Activated CD8-positive, alpha-beta memory T cell treated with anti-CD3 and anti-CD28 coated beads, Interleukin-2, amount 10 ng/mL, durations not matched to agents 7 days and 5 days (primary cell): ENCODE data around the gene CCL27. TPM values are rescaled to one million over a fixed set of nuclear protein-coding genes. Genes with fewer than 3 reads are reported as not detected.

Source experiments
- ATAC-seq: fragments of 150-1000 bp; cut with Tn5 transposase; one replicate; pipeline ENCODE4 v1.10.0; 2021; ENCODE audit warnings: moderate library complexity
- CTCF ChIA-PET: fragments of 350-600 bp; sonication (Branson Sonifier 250); formaldehyde crosslinking; loops from one replicate; lab custom pipeline; 2021; ENCODE audit warnings: antibody characterized with exemption; lab: Charles Lee
- DNase-seq: peaks from one replicate; pipeline ENCODE4 v3.0.0-alpha.2; 2020
- H3K27ac Mint-ChIP-seq: one replicate; pipeline ENCODE4 v1.8.0; 2021; ENCODE audit warnings: mild to moderate bottlenecking, mixed read lengths
- H3K27me3 Mint-ChIP-seq: one replicate; pipeline ENCODE4 v1.8.0; 2021; ENCODE audit warnings: mixed read lengths
- H3K36me3 Mint-ChIP-seq: one replicate; pipeline ENCODE4 v1.8.0; 2021; ENCODE audit warnings: mild to moderate bottlenecking, mixed read lengths
- H3K4me1 Mint-ChIP-seq: one replicate; pipeline ENCODE4 v1.8.0; 2021; ENCODE audit warnings: mixed read lengths
- H3K4me3 Mint-ChIP-seq: one replicate; pipeline ENCODE4 v1.8.0; 2021; ENCODE audit warnings: mild to moderate bottlenecking, moderate library complexity, mixed read lengths
- H3K9me3 Mint-ChIP-seq: one replicate; pipeline ENCODE4 v1.8.0; 2022; ENCODE audit warnings: low read depth, mixed read lengths
- total RNA-seq, 2 experiments: library from RNA; stranded (reverse); gene quantifications; one replicate each; pipeline ENCODE4 v1.2.3, GENCODE V29; 2021

The CCL27 gene
- total RNA-seq, result not detected

- Mint-ChIP-seq H3K27me3 (no peaks in the 10 kb centered on the region), H3K4me1 (peaks cover 28% of the 10 kb centered on the region), H3K9me3 (no peaks in the 10 kb centered on the region), H3K27ac (peak within 1 kb of the TSS; percentile 70), H3K36me3 (peaks cover 3% of the 10 kb centered on the region), H3K4me3 (no peak within 1 kb of the TSS)
- DNase-seq, result no peak
- CTCF ChIA-PET, result interaction anchor here (0.6 to 10.8 kb wide), 5 partner anchors 12 to 43 kb away, joined by 3 to 124 read pairs (median 52); partner anchors contain the start of genes DCTN3, GALT, IL11RA and SIGMAR1
- no peak for ATAC-seq
These were observed at the start of gene CCL27 for GRCh38 chr9:34662526-34663302. CCL27 (minus strand) TSS chr9:34662657; CDS start chr9:34662633, 24 bp downstream.

GRCh38 chr9:34712140-34712539, 49.7 kb upstream of the CCL27 start:
- Mint-ChIP-seq H3K36me3 (no peaks in the 10 kb centered on the region), H3K4me3 (no peak overlapping the region), H3K27ac (no peak overlapping the region), H3K27me3 (peaks cover 24% of the 10 kb centered on the region), H3K4me1 (no peaks in the 10 kb centered on the region), H3K9me3 (no peaks in the 10 kb centered on the region)
- DNase-seq (no peak), ATAC-seq (no peak)
- CTCF ChIA-PET, result interaction anchor here (2.9 kb wide), 1 partner anchor 10 kb away, joined by 16 read pairs; no protein-coding TSS in a partner anchor

- ATAC-seq, result no peak
- H3K27ac Mint-ChIP-seq, result no peak within 1 kb of the TSS
- CTCF ChIA-PET, result interaction anchor here (2.9 kb wide), 1 partner anchor 8 kb away, joined by 16 read pairs; no protein-coding TSS in a partner anchor
These were observed 47.6 kb upstream of the CCL27 start, which contains the start of gene CCL21 for GRCh38 chr9:34710023-34710422. CCL21 (minus strand) TSS chr9:34710136; CDS start chr9:34710066, 70 bp downstream.

GRCh38 chr9:34709196-34709978, 46.9 kb upstream of the CCL27 start:
- DNase-seq (no peak), ATAC-seq (no peak)
- H3K9me3 Mint-ChIP-seq, result no peaks in the 10 kb centered on the region
- H3K36me3 Mint-ChIP-seq, result no peaks in the 10 kb centered on the region
- H3K4me1 Mint-ChIP-seq, result no peaks in the 10 kb centered on the region
- H3K27me3 Mint-ChIP-seq, result peaks cover 31% of the 10 kb centered on the region
- no peak overlapping the region for H3K4me3 Mint-ChIP-seq
- H3K27ac Mint-ChIP-seq, result no peak overlapping the region
- CTCF ChIA-PET, result no interaction called here

More at GRCh38 chr9:34710023-34710422, 47.6 kb upstream of the CCL27 start, which contains the start of gene CCL21:
- no peak within 1 kb of the TSS for H3K4me3 Mint-ChIP-seq
- no peaks in the 10 kb centered on the region for H3K9me3 Mint-ChIP-seq
- no peaks in the 10 kb centered on the region for H3K36me3 Mint-ChIP-seq
- H3K4me1 Mint-ChIP-seq, result no peaks in the 10 kb centered on the region
- peaks cover 32% of the 10 kb centered on the region for H3K27me3 Mint-ChIP-seq
- DNase-seq, result no peak

- ATAC-seq, result no peak
- H3K9me3 Mint-ChIP-seq, result no peaks in the 10 kb centered on the region
- CTCF ChIA-PET, result no interaction called here
These were observed 44.7 kb upstream of the CCL27 start for GRCh38 chr9:34707130-34707529.

GRCh38 chr9:34701769-34702736, 39.6 kb upstream of the CCL27 start:
- CTCF ChIA-PET, result interaction anchor here (0.5 to 4.5 kb wide), 35 partner anchors 8 to 852 kb away, joined by 3 to 60 read pairs (median 4); partner anchors contain the start of genes CCL19, CCL27, DCTN3 and GALT
- Mint-ChIP-seq H3K27me3 (peaks cover 40% of the 10 kb centered on the region), H3K4me1 (peaks cover 8% of the 10 kb centered on the region), H3K4me3 (peak overlapping the region; percentile 69), H3K36me3 (no peaks in the 10 kb centered on the region), H3K9me3 (no peaks in the 10 kb centered on the region), H3K27ac (peak overlapping the region; percentile 17)
- ATAC-seq, result peak; percentile 79
- peak; percentile 84 for DNase-seq

More at GRCh38 chr9:34707130-34707529, 44.7 kb upstream of the CCL27 start:
- DNase-seq, result no peak
- Mint-ChIP-seq H3K4me3 (no peak overlapping the region), H3K36me3 (no peaks in the 10 kb centered on the region), H3K4me1 (peaks cover under 1% of the 10 kb centered on the region), H3K27ac (no peak overlapping the region), H3K27me3 (peaks cover 19% of the 10 kb centered on the region)

- H3K4me3 Mint-ChIP-seq, result peak overlapping the region; percentile 69
- H3K4me1 Mint-ChIP-seq, result peaks cover 8% of the 10 kb centered on the region
- peak; percentile 79 for DNase-seq
- peak; percentile 92 for ATAC-seq
- CTCF ChIA-PET, result interaction anchor here (0.8 to 4.5 kb wide), 12 partner anchors 9 to 245 kb away, joined by 3 to 60 read pairs (median 6); partner anchors contain the start of genes CCL19, CCL27 and GALT
- no peaks in the 10 kb centered on the region for H3K36me3 Mint-ChIP-seq
- no peaks in the 10 kb centered on the region for H3K9me3 Mint-ChIP-seq
- H3K27me3 Mint-ChIP-seq, result peaks cover 33% of the 10 kb centered on the region
- no peak overlapping the region for H3K27ac Mint-ChIP-seq
These were observed 38.7 kb upstream of the CCL27 start for GRCh38 chr9:34701023-34701768.

GRCh38 chr9:34694811-34695210, 32.4 kb upstream of the CCL27 start:
- CTCF ChIA-PET, result interaction anchor here (1.3 to 1.8 kb wide), 2 partner anchors 8 to 31 kb away, joined by 4 to 12 read pairs; no protein-coding TSS in a partner anchor
- H3K4me1 Mint-ChIP-seq, result no peaks in the 10 kb centered on the region
- peaks cover 9% of the 10 kb centered on the region for H3K27me3 Mint-ChIP-seq
- no peaks in the 10 kb centered on the region for H3K9me3 Mint-ChIP-seq
- DNase-seq, result no peak
- no peak for ATAC-seq
- no peaks in the 10 kb centered on the region for H3K36me3 Mint-ChIP-seq
- H3K4me3 Mint-ChIP-seq, result no peak overlapping the region
- no peak overlapping the region for H3K27ac Mint-ChIP-seq

- no peaks in the 10 kb centered on the region for H3K4me1 Mint-ChIP-seq
- no peaks in the 10 kb centered on the region for H3K27me3 Mint-ChIP-seq
- ATAC-seq (no peak), DNase-seq (no peak)
- H3K4me3 Mint-ChIP-seq, result no peak overlapping the region
- no peaks in the 10 kb centered on the region for H3K36me3 Mint-ChIP-seq
- no peak overlapping the region for H3K27ac Mint-ChIP-seq
- H3K9me3 Mint-ChIP-seq, result no peaks in the 10 kb centered on the region
- CTCF ChIA-PET, result interaction anchor here (1.8 kb wide), 1 partner anchor 9 kb away, joined by 12 read pairs; no protein-coding TSS in a partner anchor
These were observed 31.1 kb upstream of the CCL27 start for GRCh38 chr9:34693560-34693959.

GRCh38 chr9:34691936-34692315, 29.5 kb upstream of the CCL27 start:
- ATAC-seq (no peak), DNase-seq (no peak)
- Mint-ChIP-seq H3K4me1 (no peaks in the 10 kb centered on the region), H3K27ac (no peak overlapping the region), H3K4me3 (no peak overlapping the region), H3K9me3 (no peaks in the 10 kb centered on the region), H3K27me3 (no peaks in the 10 kb centered on the region), H3K36me3 (no peaks in the 10 kb centered on the region)
- CTCF ChIA-PET, result interaction anchor here (1.1 to 3.2 kb wide), 2 partner anchors 9 to 11 kb away, joined by 3 to 15 read pairs; no protein-coding TSS in a partner anchor

- Mint-ChIP-seq H3K36me3 (no peaks in the 10 kb centered on the region), H3K4me1 (no peaks in the 10 kb centered on the region), H3K27me3 (no peaks in the 10 kb centered on the region), H3K4me3 (no peak within 1 kb of the TSS), H3K27ac (no peak within 1 kb of the TSS), H3K9me3 (no peaks in the 10 kb centered on the region)
- ATAC-seq (no peak), DNase-seq (no peak)
- CTCF ChIA-PET, result interaction anchor here (1.1 to 3.2 kb wide), 3 partner anchors 9 to 12 kb away, joined by 3 to 15 read pairs (median 4); no protein-coding TSS in a partner anchor
These were observed 28.8 kb upstream of the CCL27 start, which contains the start of gene CCL19 for GRCh38 chr9:34690983-34691935. CCL19 (minus strand) TSS chr9:34691276; CDS start chr9:34691139, 137 bp downstream.
